D721Med (cell line): ENCODE results near the gene EIF4G3.
"Not testable (repeated sequence)": the region's sequence is repeated elsewhere in the genome, so short reads cannot be mapped to it uniquely, and the experiment has no call there.

Experiments
- DNase-seq: peaks from one replicate; pipeline ENCODE4 v3.0.0; 2011; ENCODE audit warnings: low spot score; ENCODE audit not compliant: insufficient read length
- FAIRE-seq: peaks from 2 replicates; lab custom pipeline; 2011; peaks lifted over from hg19 to GRCh38; lab: Jason Lieb, UNC
- CTCF ChIP-seq: IDR thresholded peaks from 2 replicates; pipeline ENCODE4 v1.5.1; 2012; ENCODE audit warnings: mild to moderate bottlenecking, control low read depth; ENCODE audit not compliant: insufficient read depth; ENCODE audit errors: missing control alignments

The EIF4G3 gene

GRCh38 chr1:21059021-21059420 lies 117.7 kb downstream of the EIF4G3 start:
- FAIRE-seq (no peak), DNase-seq (no peak)
- no peak for TF ChIP-seq CTCF

GRCh38 chr1:21058035-21058793 lies 118.5 kb downstream of the EIF4G3 start:
- no peak for TF ChIP-seq CTCF
- DNase-seq (no peak), FAIRE-seq (no peak)

- FAIRE-seq, DNase-seq: not testable (repeated sequence)
These were observed 123.3 kb downstream of the EIF4G3 start for GRCh38 chr1:21053189-21053928.

- no peak for FAIRE-seq
- no peak for DNase-seq
- TF ChIP-seq CTCF = no peak
These were observed 124.7 kb downstream of the EIF4G3 start for GRCh38 chr1:21052034-21052433.

GRCh38 chr1:21051177-21051825 lies 125.4 kb downstream of the EIF4G3 start:
- TF ChIP-seq CTCF = no peak
- FAIRE-seq (no peak), DNase-seq (no peak)

- TF ChIP-seq CTCF = no peak
- FAIRE-seq (no peak), DNase-seq (no peak)
These were observed 126.7 kb downstream of the EIF4G3 start for GRCh38 chr1:21050031-21050430.

GRCh38 chr1:21048462-21048861 lies 128.2 kb downstream of the EIF4G3 start:
- FAIRE-seq (no peak), DNase-seq (no peak)
- TF ChIP-seq CTCF = no peak
